Right renal pelvis (tissue), 4 donors: ENCODE data around the gene CAPRIN2. TPM values are rescaled to one million over a fixed set of nuclear protein-coding genes. Genes with fewer than 3 reads are reported as not detected.

Experiments used
- DNase-seq, 4 donors: peaks; one replicate each; pipeline ENCODE4 v3.0.0-alpha.2; 2013; ENCODE audit warnings: low read depth in 4 of 4, low spot score in 3 of 4, missing footprints in 1 of 4
- polyA plus RNA-seq, 4 donors: library from polyadenylated mRNA; unstranded; fragments of 120-200 nt; gene quantifications; one replicate each; pipeline ENCODE4 v1.2.1, GENCODE V29; 2013; ENCODE audit not compliant: insufficient read length in 4 of 4

CAPRIN2 gene
- polyA plus RNA-seq, 4 donors = 32.3 to 42.8 (median 36.5) TPM

DNA sequence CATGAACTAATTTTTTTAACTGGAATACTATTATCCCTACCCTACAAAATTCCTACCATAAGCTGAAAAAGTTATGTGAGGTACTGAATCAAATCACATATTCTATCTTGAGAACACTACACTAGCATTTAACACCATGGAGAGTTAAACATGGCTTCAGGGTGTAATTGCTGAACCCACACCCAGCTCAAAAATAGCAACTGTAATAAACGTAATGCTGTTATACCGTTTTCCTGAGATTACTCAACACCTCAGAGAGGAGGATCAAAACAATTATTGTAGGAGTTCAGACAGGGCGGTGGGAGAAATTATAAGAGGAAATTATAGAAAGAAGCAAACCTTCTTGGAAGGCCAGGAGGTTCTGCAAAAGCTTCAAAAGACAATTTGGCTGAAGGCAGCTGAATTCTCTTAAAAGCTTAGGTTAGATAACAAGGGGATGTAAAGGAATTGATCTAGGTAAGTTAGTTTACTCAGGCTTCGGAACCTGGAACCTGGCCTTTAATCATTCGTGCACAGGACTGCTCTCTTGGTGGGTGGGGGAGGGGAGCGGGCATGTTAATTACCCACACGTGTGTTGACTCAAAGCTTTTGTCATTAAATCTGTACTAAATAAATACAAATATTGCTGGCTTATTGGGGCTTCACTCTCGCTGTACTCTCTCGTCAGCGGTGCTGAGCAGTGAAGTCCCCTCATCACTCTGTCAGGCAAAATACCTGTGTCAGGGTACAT, 47.0 kb downstream of the CAPRIN2 start:
- DNase-seq = no peak

- DNase-seq = no peak
Measured at GRCh38 chr12:30706476-30706875, 48.3 kb downstream of the CAPRIN2 start.

GRCh38 chr12:30701056-30701455, 53.7 kb downstream of the CAPRIN2 start:
- DNase-seq = no peak

DNA sequence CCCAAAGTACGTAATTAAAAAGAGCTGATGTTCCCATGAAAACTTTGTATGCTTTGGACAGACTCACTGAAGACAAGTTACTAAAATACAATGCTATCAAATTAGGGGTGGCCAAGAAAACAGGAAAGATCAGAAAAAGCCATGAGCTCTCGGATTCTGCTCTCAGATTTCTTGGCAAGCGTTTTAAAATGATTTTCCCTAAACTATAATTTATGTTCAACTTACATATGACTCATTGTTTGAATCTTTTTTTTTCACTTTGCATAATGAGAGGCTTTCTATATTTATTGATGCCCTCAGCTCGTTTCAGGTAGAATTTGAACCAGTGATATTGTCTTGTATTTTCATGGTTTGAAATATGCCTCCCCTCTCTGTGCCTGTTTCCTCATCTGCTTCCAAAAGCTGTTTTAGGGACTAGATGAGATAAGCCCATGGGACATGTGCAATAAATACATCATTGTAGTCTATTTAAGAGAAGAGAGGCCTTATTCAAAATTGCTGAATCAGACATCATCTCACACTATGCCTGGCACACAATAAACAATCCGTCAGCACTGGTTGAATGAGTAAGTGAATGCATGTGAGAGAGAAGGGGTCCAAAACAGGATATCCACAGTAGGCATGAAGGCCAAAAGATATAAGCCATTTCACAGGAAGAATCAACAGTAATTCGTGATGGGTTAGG, 54.4 kb downstream of the CAPRIN2 start:
- DNase-seq = no peak

GRCh38 chr12:30698346-30698745, 56.4 kb downstream of the CAPRIN2 start:
- DNase-seq = no peak

DNA sequence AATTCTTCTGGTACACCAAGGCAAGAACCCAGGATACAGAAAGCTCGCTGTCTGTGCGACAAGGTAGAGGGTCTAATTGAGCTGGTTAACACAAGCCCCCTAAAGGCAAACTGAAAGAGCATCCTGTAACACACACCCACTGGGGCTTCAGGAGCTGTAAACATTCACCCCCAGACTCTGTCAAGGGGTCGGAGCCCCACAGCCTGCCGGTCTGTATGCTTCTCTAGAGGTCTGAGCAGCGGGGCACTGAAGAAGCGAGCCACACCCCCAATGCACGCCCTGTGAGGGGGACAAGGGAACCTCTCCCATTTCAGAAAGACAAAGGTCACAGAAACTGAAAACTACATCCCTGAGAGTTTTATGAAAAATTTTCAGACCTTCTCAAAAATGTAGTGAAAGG, 57.8 kb downstream of the CAPRIN2 start:
- no peak for DNase-seq

GRCh38 chr12:30696486-30696885, 58.3 kb downstream of the CAPRIN2 start:
- no peak for DNase-seq

DNA sequence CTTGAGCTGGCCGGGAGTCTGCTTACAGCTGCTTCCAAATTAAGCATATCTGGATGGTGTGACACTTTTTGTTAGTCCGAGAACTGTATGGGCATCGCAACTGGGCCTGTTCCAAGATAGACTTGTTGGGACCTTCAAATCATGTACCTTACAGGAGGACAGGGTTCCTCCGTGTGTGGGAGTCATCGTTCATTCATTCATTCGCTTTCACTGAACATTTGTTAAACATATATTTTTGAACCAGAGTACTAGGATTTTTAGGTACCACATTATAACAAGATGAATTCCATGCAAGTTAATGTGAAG, 58.7 kb downstream of the CAPRIN2 start:
- no peak for DNase-seq

GRCh38 chr12:30695199-30696102, 59.3 kb downstream of the CAPRIN2 start, which contains the start of gene IPO8:
IPO8 (minus strand) TSS chr12:30695869; CDS start chr12:30695647, 222 bp downstream.
- DNase-seq = peak; percentile 81 to 90 (median 89)

- DNase-seq = peak in 2 of 4 donors; percentile 25 to 28
Measured at GRCh38 chr12:30694412-30695198, 60.1 kb downstream of the CAPRIN2 start.

GRCh38 chr12:30692470-30692869, 62.3 kb downstream of the CAPRIN2 start:
- DNase-seq = no peak

DNA sequence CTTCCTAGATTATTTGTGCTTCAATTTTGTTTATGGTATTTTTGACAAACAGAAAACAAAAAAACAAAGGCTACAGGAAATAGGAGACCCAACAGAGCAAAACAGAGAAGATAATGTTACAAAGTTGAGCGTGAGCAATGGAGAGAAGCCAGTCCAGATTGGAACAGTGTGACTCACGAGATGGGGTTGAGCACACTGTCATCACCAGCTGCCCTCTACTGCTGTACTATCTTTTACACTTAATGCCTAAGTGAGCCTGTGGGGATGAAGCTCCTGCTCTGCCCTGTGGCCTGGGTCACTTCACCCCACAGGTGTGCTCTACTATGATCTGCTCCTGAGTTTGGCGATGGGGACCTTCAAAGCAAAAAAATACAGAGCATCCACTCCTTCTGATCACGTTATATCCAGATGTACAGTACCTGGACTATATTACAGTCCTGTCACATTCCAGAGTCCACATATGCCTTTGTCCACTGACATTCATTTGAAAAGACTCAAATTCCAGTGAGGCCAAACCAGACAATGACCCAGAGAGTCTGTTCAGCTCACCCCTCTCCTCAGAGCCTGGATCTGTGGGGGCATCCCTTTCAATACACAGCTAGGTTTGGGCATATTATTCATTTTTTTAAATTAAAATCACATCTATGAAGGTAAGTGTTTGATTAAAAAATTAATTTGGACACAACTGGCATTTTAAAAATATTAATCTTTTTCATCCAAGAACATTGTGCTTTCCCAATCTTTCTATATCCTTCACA, 63.5 kb downstream of the CAPRIN2 start:
- no peak for DNase-seq

DNA sequence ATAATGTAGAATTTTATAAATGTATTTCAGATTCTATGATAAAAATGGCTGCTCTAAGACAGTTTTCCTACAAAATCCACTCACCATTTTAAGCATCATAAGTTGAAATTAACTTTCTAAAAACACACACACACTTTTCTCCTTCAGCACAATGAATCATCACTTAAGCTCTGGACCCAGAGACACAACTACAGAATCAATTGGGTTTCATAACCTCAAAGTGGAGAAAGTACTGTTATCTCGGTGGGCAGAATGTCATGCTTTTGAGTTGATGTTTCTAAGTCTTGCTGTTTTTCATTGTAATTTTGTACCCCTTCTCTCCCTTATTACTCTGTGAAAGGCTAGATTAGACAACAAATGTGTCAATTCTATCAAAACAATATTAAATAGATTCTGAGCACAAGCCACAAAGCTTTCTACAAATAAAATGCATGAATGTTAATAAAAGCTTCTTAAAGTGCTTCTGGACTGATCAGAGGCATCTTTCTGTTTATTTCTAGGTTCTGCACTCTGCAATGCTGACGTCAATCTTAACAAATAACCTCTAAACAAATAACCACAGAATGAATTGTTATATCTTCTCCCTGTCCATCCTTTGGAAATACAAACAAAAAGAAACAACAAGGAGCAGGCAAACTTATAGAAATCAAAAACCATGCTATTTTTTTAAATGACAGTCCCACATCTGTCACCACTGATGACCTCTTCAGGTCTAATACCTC, 67.3 kb downstream of the CAPRIN2 start:
- DNase-seq = no peak

GRCh38 chr12:30679241-30679640, 75.5 kb downstream of the CAPRIN2 start:
- DNase-seq = no peak

DNA sequence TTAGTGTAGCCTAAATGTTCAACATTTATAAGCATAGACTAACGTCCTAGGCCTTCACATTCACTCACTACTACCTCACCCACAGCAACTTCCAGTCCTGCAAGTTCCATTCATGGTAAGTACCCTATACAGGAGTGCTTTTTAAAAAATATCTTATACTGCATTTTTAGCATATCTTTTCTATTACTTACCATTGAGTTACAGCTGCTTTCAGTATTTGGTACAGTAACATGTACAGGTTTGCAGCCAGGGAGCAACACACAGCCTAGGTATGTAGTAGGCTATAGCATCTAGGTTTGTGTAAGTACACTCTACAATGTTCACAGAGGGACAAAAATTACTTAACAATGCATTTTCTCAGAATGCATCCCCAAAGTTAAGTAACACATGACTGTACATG, 76.5 kb downstream of the CAPRIN2 start:
- DNase-seq = no peak

DNA sequence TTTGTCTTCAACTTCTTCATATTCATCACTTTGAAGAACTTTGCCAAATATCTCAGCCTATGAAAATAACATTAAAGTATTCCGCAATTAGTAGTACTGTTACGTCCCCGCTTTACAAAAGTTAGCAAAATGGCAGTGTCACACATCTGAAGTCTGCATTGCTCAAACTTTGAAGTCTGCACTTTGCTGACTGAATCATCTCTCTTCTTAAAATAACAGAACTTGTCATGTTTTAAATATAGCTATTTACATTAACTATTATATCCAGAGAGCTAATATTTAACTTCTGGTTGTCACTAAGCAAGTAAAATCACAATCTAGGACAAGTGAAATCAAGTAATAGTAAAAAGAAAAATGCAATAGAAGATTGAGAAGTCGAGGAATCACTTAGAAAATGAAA, 93.5 kb downstream of the CAPRIN2 start:
- no peak for DNase-seq
